Fibroblast of lung (primary cell): Measurements from ENCODE around the gene KCNH4. TPM values are rescaled to one million over a fixed set of nuclear protein-coding genes. Genes with fewer than 3 reads are reported as not detected.

ENCODE experiments used
- DNase-seq, 2 donors: peaks; one replicate each; pipeline versions ENCODE4 v3.0.0 to v3.0.0-alpha.2; 2010; ENCODE audit warnings: low read depth in 2 of 2
- H2AFZ ChIP-seq: 2 replicates; pipeline ENCODE4 v1.5.1; 2012; ENCODE audit warnings: low read length, control low read depth, inconsistent platforms
- H3K27ac ChIP-seq: 2 replicates; pipeline ENCODE4 v1.5.1; 2011; ENCODE audit warnings: low read length, control low read depth; ENCODE audit not compliant: insufficient read depth
- H3K27me3 ChIP-seq: 2 replicates; pipeline ENCODE4 v1.5.1; 2011; ENCODE audit warnings: mild to moderate bottlenecking, low read length; ENCODE audit not compliant: control insufficient read depth, insufficient read depth
- H3K36me3 ChIP-seq: 2 replicates; pipeline ENCODE4 v1.5.1; 2011; ENCODE audit warnings: low read length; ENCODE audit not compliant: control insufficient read depth, insufficient read depth
- H3K4me1 ChIP-seq: 2 replicates; pipeline ENCODE4 v1.5.1; 2011; ENCODE audit warnings: low read length; ENCODE audit not compliant: control insufficient read depth, insufficient read depth; ENCODE audit errors: extremely low read depth
- H3K4me2 ChIP-seq: 2 replicates; pipeline ENCODE4 v1.5.1; 2011; ENCODE audit warnings: low read length, control low read depth; ENCODE audit not compliant: insufficient read depth; ENCODE audit errors: extremely low read depth
- H3K4me3 ChIP-seq, 4 experiments: fragments of 200-600 bp in 1 of 4; sonication (generic) in 1 of 4; replicated peaks in 1 of 4; 2 replicates each; pipeline ENCODE4 v1.5.1; 2011 to 2016; ENCODE audit warnings: low read length in 4 of 4, low read depth in 3 of 4, mild to moderate bottlenecking in 3 of 4, control low read depth in 2 of 4, inconsistent platforms in 1 of 4, mixed read lengths in 1 of 4; ENCODE audit not compliant: insufficient read depth in 1 of 4; ENCODE audit errors: control extremely low read depth in 1 of 4
- H3K79me2 ChIP-seq: 2 replicates; pipeline ENCODE4 v1.5.1; 2012; ENCODE audit warnings: mild to moderate bottlenecking, low read length, inconsistent platforms; ENCODE audit not compliant: control insufficient read depth, insufficient read depth
- H3K9ac ChIP-seq: 2 replicates; pipeline ENCODE4 v1.5.1; 2011; ENCODE audit warnings: mild to moderate bottlenecking, low read length, control low read depth; ENCODE audit not compliant: insufficient read depth
- H3K9me3 ChIP-seq: 2 replicates; pipeline ENCODE4 v1.5.1; 2012; ENCODE audit warnings: low read depth, low read length; ENCODE audit not compliant: control insufficient read depth, insufficient read depth
- H4K20me1 ChIP-seq: 2 replicates; pipeline ENCODE4 v1.5.1; 2011; ENCODE audit warnings: low read length; ENCODE audit not compliant: control insufficient read depth, insufficient read depth; ENCODE audit errors: extremely low read depth
- EZH2 ChIP-seq: IDR thresholded peaks from 2 replicates; pipeline ENCODE4 v1.5.1; 2012; ENCODE audit warnings: low read length, control low read depth, mild to moderate bottlenecking; ENCODE audit errors: missing control alignments
- polyA plus RNA-seq, 2 donors: library from polyadenylated mRNA; depleted of rRNA in 1 of 2; stranded (reverse) in 1 of 2; unstranded in 1 of 2; fragments of >200 nt; gene quantifications; 2 replicates each; pipeline ENCODE4 v1.2.1, GENCODE V29; 2011 to 2012; ENCODE audit warnings: missing spikeins in 1 of 2
- total RNA-seq: library from RNA; depleted of rRNA; stranded (reverse); fragments of >200 nt; gene quantifications from 2 replicates; pipeline ENCODE4 v1.2.1, GENCODE V29; 2014
- TF ChIP-seq, protein P1 (sequence below), 2 donors: IDR thresholded peaks in 1 of 2; conservative IDR thresholded peaks in 1 of 2; 1 replicate in 1 of 2; 2 replicates in 1 of 2; pipeline ENCODE4 v1.5.1; 2011 to 2012; ENCODE audit warnings: low read length in 2 of 2, control low read depth in 1 of 2, inconsistent platforms in 1 of 2, low read depth in 1 of 2, mild to moderate bottlenecking in 1 of 2

The KCNH4 gene
- total and polyA plus RNA-seq, 2 donors (not counting 1 experiment from before 2014, with no cell fraction given) = 0.03 TPM; not detected in 1

DNA sequence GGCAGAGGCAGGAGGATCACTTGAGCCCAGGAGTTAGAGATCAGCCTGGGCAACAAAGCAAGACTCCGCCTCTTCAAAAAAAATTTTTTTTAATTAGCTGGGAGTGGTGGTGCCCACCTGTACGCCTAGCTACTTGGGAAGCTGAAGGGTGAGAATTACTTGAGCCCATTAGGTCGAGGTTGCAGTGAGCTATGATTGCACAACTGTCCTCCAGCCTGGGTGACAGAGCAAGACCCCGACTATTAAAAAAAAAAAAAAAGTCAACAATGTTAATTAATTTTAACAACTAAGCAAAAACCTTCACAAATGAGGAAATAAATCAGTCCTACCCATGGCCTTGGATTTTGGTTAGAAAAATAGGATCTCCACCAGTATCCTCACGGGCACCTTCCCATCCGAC lies 73.8 kb downstream of the KCNH4 start:
- no peaks in the 10 kb centered on the region for H3K79me2 ChIP-seq
- no peaks in the 10 kb centered on the region for H3K9me3 ChIP-seq
- no peak overlapping the region for H3K9ac ChIP-seq
- no peak overlapping the region for H3K27ac ChIP-seq
- peaks cover 2% of the 10 kb centered on the region for H3K36me3 ChIP-seq
- DNase-seq = no peak
- H3K27me3 ChIP-seq = no peaks in the 10 kb centered on the region
- H4K20me1 ChIP-seq = no peaks in the 10 kb centered on the region
- no peak overlapping the region for H3K4me2 ChIP-seq
- TF ChIP-seq EZH2 = no peak
- TF ChIP-seq, protein P1, sequence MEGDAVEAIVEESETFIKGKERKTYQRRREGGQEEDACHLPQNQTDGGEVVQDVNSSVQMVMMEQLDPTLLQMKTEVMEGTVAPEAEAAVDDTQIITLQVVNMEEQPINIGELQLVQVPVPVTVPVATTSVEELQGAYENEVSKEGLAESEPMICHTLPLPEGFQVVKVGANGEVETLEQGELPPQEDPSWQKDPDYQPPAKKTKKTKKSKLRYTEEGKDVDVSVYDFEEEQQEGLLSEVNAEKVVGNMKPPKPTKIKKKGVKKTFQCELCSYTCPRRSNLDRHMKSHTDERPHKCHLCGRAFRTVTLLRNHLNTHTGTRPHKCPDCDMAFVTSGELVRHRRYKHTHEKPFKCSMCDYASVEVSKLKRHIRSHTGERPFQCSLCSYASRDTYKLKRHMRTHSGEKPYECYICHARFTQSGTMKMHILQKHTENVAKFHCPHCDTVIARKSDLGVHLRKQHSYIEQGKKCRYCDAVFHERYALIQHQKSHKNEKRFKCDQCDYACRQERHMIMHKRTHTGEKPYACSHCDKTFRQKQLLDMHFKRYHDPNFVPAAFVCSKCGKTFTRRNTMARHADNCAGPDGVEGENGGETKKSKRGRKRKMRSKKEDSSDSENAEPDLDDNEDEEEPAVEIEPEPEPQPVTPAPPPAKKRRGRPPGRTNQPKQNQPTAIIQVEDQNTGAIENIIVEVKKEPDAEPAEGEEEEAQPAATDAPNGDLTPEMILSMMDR (conservative IDR thresholded peaks at IDR 0.05 in 1 of 2, IDR thresholded peaks at IDR 0.05 in 1 of 2; ENCODE audit: low read depth in 1 of 2, low read length in 2 of 2) = no peak
- peaks cover 3% of the 10 kb centered on the region for H3K4me1 ChIP-seq
- no peak overlapping the region for H3K4me3 ChIP-seq
- H2AFZ ChIP-seq = no peak overlapping the region

Other genes with a start within 250 kb of the KCNH4 start
- 50.6 and 60.4 TPM in 2 replicates for gene CNP, start 214.3 kb downstream of the KCNH4 start, total RNA-seq
- gene CNP, start 214.3 kb downstream of the KCNH4 start, polyA plus RNA-seq = 57.7 and 59.9 TPM in 2 replicates
- gene DNAJC7, start 163.7 kb downstream of the KCNH4 start, total RNA-seq = 59.6 and 78.8 TPM in 2 replicates
- gene DNAJC7, start 163.7 kb downstream of the KCNH4 start, polyA plus RNA-seq = 53.5 and 56.4 TPM in 2 replicates
- 18.8 and 19.8 TPM in 2 replicates for gene NKIRAS2, start 161.1 kb downstream of the KCNH4 start, total RNA-seq
- 36.0 and 37.7 TPM in 2 replicates for gene NKIRAS2, start 161.1 kb downstream of the KCNH4 start, polyA plus RNA-seq
- 0.26 and 0.66 TPM in 2 replicates for gene C17orf113, start 130.5 kb downstream of the KCNH4 start, total RNA-seq
- gene C17orf113, start 130.5 kb downstream of the KCNH4 start, polyA plus RNA-seq = 0.02 and 0.07 TPM in 2 replicates
- under 0.01 TPM in 1 of 2 replicates, not detected in the other for gene ZNF385C, start 82.7 kb downstream of the KCNH4 start, total RNA-seq
- 0.03 TPM in 1 of 2 replicates, not detected in the other for gene ZNF385C, start 82.7 kb downstream of the KCNH4 start, polyA plus RNA-seq
- 12.3 and 18.3 TPM in 2 replicates for gene DHX58, start 68.4 kb downstream of the KCNH4 start, total RNA-seq
- gene DHX58, start 68.4 kb downstream of the KCNH4 start, polyA plus RNA-seq = 7.1 and 8.0 TPM in 2 replicates
- 7.4 and 7.8 TPM in 2 replicates for gene KAT2A, start 59.8 kb downstream of the KCNH4 start, total RNA-seq
- 9.1 and 11.8 TPM in 2 replicates for gene KAT2A, start 59.8 kb downstream of the KCNH4 start, polyA plus RNA-seq
- gene HSPB9, start 58.3 kb downstream of the KCNH4 start, total RNA-seq = not detected in 2 replicates
- not detected in 2 replicates for gene HSPB9, start 58.3 kb downstream of the KCNH4 start, polyA plus RNA-seq
- 44.7 and 65.2 TPM in 2 replicates for gene RAB5C, start 26.2 kb downstream of the KCNH4 start, total RNA-seq
- 162 and 197 TPM in 2 replicates for gene RAB5C, start 26.2 kb downstream of the KCNH4 start, polyA plus RNA-seq
- not detected in 2 replicates for gene HCRT, start 4.3 kb upstream of the KCNH4 start, total RNA-seq
- gene HCRT, start 4.3 kb upstream of the KCNH4 start, polyA plus RNA-seq = not detected in 2 replicates
- gene GHDC, start 13.4 kb upstream of the KCNH4 start, total RNA-seq = 20.0 and 26.6 TPM in 2 replicates
- gene GHDC, start 13.4 kb upstream of the KCNH4 start, polyA plus RNA-seq = 6.1 and 6.7 TPM in 2 replicates
- 24.4 and 25.9 TPM in 2 replicates for gene STAT5B, start 95.2 kb upstream of the KCNH4 start, total RNA-seq
- gene STAT5B, start 95.2 kb upstream of the KCNH4 start, polyA plus RNA-seq = 18.0 and 29.6 TPM in 2 replicates
- 26.2 and 28.4 TPM in 2 replicates for gene STAT5A, start 107.4 kb upstream of the KCNH4 start, total RNA-seq
- gene STAT5A, start 107.4 kb upstream of the KCNH4 start, polyA plus RNA-seq = 5.5 and 6.9 TPM in 2 replicates
- 101 and 118 TPM in 2 replicates for gene STAT3, start 207.3 kb upstream of the KCNH4 start, total RNA-seq
- 60.6 and 75.0 TPM in 2 replicates for gene STAT3, start 207.3 kb upstream of the KCNH4 start, polyA plus RNA-seq
- 331 and 372 TPM in 2 replicates for gene CAVIN1, start 242.1 kb upstream of the KCNH4 start, total RNA-seq
- gene CAVIN1, start 242.1 kb upstream of the KCNH4 start, polyA plus RNA-seq = 432 and 490 TPM in 2 replicates